Panc1 (cell line): Measurements from ENCODE around the gene LONRF2. TPM values are rescaled to one million over a fixed set of nuclear protein-coding genes. Genes with fewer than 3 reads are reported as not detected.

ENCODE experiments used
- ATAC-seq: fragments of 200-7000 bp; cut with Tn5 transposase; 2 replicates; pipeline ENCODE4 v1.9.1; 2020; ENCODE audit warnings: mild to moderate bottlenecking, moderate library complexity
- Bru-seq: library from RNA; stranded (reverse); fragments of 400-500 nt; gene quantifications from one replicate; lab custom pipeline; 2021; lab: Mats Ljungman, UMichigan
- BruChase-seq, 2 experiments: library from RNA; stranded (reverse); fragments of 400-500 nt; gene quantifications; one replicate each; lab custom pipeline; 2021; lab: Mats Ljungman, UMichigan
- BruUV-seq: library from RNA; stranded (reverse); fragments of 400-500 nt; replicated peaks from 2 replicates; lab custom pipeline; 2021; lab: Mats Ljungman, UMichigan
- CTCF ChIA-PET: fragments of 300-600 bp; sonication (Branson Sonifier 250); formaldehyde crosslinking; loops from one replicate; lab custom pipeline; 2022; ENCODE audit warnings: antibody characterized with exemption; lab: Charles Lee
- POLR2A ChIA-PET: fragments of 300-600 bp; sonication (Branson Sonifier 250); formaldehyde crosslinking; loops from one replicate; lab custom pipeline; 2022; ENCODE audit warnings: antibody characterized with exemption; lab: Charles Lee
- DNase-seq: peaks from one replicate; pipeline ENCODE4 v3.0.0-alpha.2; 2010; ENCODE audit warnings: low read depth, low spot score
- H3K27ac ChIP-seq: 2 replicates; pipeline ENCODE4 v1.5.1; 2011; ENCODE audit warnings: mild to moderate bottlenecking, low read length, inconsistent platforms
- H3K27me3 ChIP-seq: fragments of 200-500 bp; sonication (Bioruptor generic); 2 replicates; pipeline ENCODE4 v1.6.0; 2014; ENCODE audit warnings: low read length, inconsistent platforms; ENCODE audit not compliant: control insufficient read depth, insufficient read depth
- H3K36me3 ChIP-seq: fragments of 200-500 bp; sonication (Bioruptor generic); 2 replicates; pipeline ENCODE4 v1.5.1; 2014; ENCODE audit warnings: inconsistent platforms, mild to moderate bottlenecking, low read length, moderate library complexity; ENCODE audit not compliant: control insufficient read depth, insufficient read depth
- H3K4me1 ChIP-seq: 2 replicates; pipeline ENCODE4 v1.5.1; 2011; ENCODE audit warnings: inconsistent platforms, mild to moderate bottlenecking, low read length, moderate library complexity; ENCODE audit not compliant: control insufficient read depth, insufficient read depth
- H3K4me3 ChIP-seq, 2 experiments: 2 replicates each; pipeline ENCODE4 v1.5.1; 2011 to 2012; ENCODE audit warnings: low read depth in 2 of 2, low read length in 2 of 2, mild to moderate bottlenecking in 2 of 2, inconsistent platforms in 1 of 2, moderate library complexity in 1 of 2
- H3K9me3 ChIP-seq: fragments of 200-500 bp; sonication (Bioruptor generic); 2 replicates; pipeline ENCODE4 v1.5.1; 2014; ENCODE audit warnings: low read depth, mild to moderate bottlenecking, inconsistent platforms, low read length, moderate library complexity; ENCODE audit not compliant: control insufficient read depth, insufficient read depth
- CTCF ChIP-seq: fragments of 450-650 bp; IDR thresholded peaks from 2 replicates; pipeline ENCODE4 v1.5.1; 2017; ENCODE audit warnings: mild to moderate bottlenecking
- POLR2AphosphoS5 ChIP-seq: IDR thresholded peaks from 2 replicates; pipeline ENCODE4 v1.6.1; 2012; ENCODE audit warnings: mild to moderate bottlenecking, low read depth, low read length, moderate library complexity
- REST ChIP-seq, 2 experiments: IDR thresholded peaks; 2 replicates each; pipeline ENCODE4 v1.6.1; 2011 to 2012; ENCODE audit warnings: low read depth in 2 of 2, control low read depth in 1 of 2, low read length in 1 of 2, mild to moderate bottlenecking in 1 of 2, moderate library complexity in 1 of 2; ENCODE audit not compliant: insufficient read depth in 1 of 2
- SIN3A ChIP-seq: IDR thresholded peaks from 2 replicates; pipeline ENCODE4 v1.6.1; 2012; ENCODE audit warnings: low read depth, mild to moderate bottlenecking, low read length, moderate library complexity, borderline replicate concordance; ENCODE audit not compliant: insufficient read depth
- TCF7L2 ChIP-seq: IDR thresholded peaks from 2 replicates; pipeline ENCODE4 v1.6.1; 2011; ENCODE audit warnings: mild to moderate bottlenecking, low read depth, low read length, inconsistent platforms
- in situ Hi-C: cut with HindIII; loops from 2 replicates; pipeline ENCODE4 v1.10.0; 2016; ENCODE audit warnings: low sequenced_read_pairs, low pct_unique_long_range_greater_than_20kb
- intact Hi-C: fragments of 100-400 bp; cut with micrococcal nuclease; formaldehyde crosslinking; loops from one replicate; pipeline ENCODE4 v1.10.0; 2022; ENCODE audit not compliant: unreplicated experiment
- long read RNA-seq: library from polyadenylated mRNA; unstranded; transcript quantifications from one replicate; pipeline ENCODE4 v2.0.0, GENCODE V29; 2021; ENCODE audit not compliant: unreplicated experiment
- polyA plus RNA-seq: library from polyadenylated mRNA; unstranded; fragments of >200 nt; gene quantifications from one replicate; pipeline ENCODE4 v1.2.1, GENCODE V29; 2012; ENCODE audit warnings: missing spikeins; ENCODE audit not compliant: insufficient read length
- total RNA-seq: library from RNA; stranded (reverse); gene quantifications from one replicate; pipeline ENCODE4 v1.2.1, GENCODE V29; 2021; ENCODE audit not compliant: unreplicated experiment

The LONRF2 gene
- total RNA-seq = 12.9 TPM
- 3.9 TPM for polyA plus RNA-seq
- percentile 68 among the genes with signal in this experiment for Bru-seq, nascent RNA
- percentile 86 among the genes with signal in this experiment for BruChase-seq, experiment 1, labeled RNA remaining after a 2-hour chase
- BruChase-seq, experiment 2, labeled RNA remaining after a 6-hour chase = percentile 87 among the genes with signal in this experiment
- long read RNA-seq, full-length matches to known transcripts = 7 of 26 reads
- long read RNA-seq, partial matches to known transcripts = 2 of 26 reads
- long read RNA-seq, other reads (novel, unspliced or antisense) = 17 of 26 reads

- peak; percentile 81 for ATAC-seq
- Histone ChIP-seq H3K9me3 (peaks cover 12% of the 10 kb centered on the region), H3K4me3 (peak within 1 kb of the TSS; percentile 52 to 74), H3K27ac (no peak within 1 kb of the TSS; the same call in 1 of the 2 replicates), H3K36me3 (no peaks in the 10 kb centered on the region), H3K27me3 (peaks cover 13% of the 10 kb centered on the region), H3K4me1 (peaks cover 7% of the 10 kb centered on the region; the same call in 1 of the 2 replicates)
- ChIA-PET POLR2A (no interaction called here), CTCF (no interaction called here)
- no TSS peak for BruUV-seq
- no peak for DNase-seq
- TF ChIP-seq SIN3A (no peak), REST (IDR thresholded peaks at IDR 0.05; ENCODE audit: insufficient read depth in 1 of 2, low read depth in 2 of 2, low read length in 1 of 2) (no peak), TCF7L2 (no peak)
- in situ Hi-C loops = no loop called here
- intact Hi-C loops = no loop called here
Observed at GRCh38 chr2:100321866-100322820, at the start of gene LONRF2. LONRF2 (minus strand) TSS chr2:100322501; CDS start chr2:100322093, 408 bp downstream.

- Histone ChIP-seq H3K9me3 (peaks cover 8% of the 10 kb centered on the region; the same call in 1 of the 2 replicates), H3K4me1 (peaks cover 4% of the 10 kb centered on the region; the same call in 1 of the 2 replicates), H3K27me3 (no peaks in the 10 kb centered on the region), H3K4me3 (no peak overlapping the region), H3K27ac (peak overlapping the region; percentile 65), H3K36me3 (no peaks in the 10 kb centered on the region)
- ChIA-PET POLR2A (no interaction called here), CTCF (no interaction called here)
- DNase-seq (no peak), ATAC-seq (no peak)
- in situ Hi-C loops = no loop called here
- intact Hi-C loops = no loop called here
- no TSS peak for BruUV-seq
- TF ChIP-seq CTCF (no peak), SIN3A (no peak), REST (IDR thresholded peaks at IDR 0.05; ENCODE audit: insufficient read depth in 1 of 2, low read depth in 2 of 2, low read length in 1 of 2) (no peak), POLR2AphosphoS5 (no peak), TCF7L2 (no peak)
Observed at GRCh38 chr2:100367163-100367562, 44.9 kb upstream of the LONRF2 start.
